ENCODE measurements around the gene OR52E4.

The OR52E4 gene

GRCh38 chr11:5887172-5887571 is 6.7 kb downstream of the OR52E4 start:
- H3K27ac ChIP-seq (ENCODE audit: low read depth, low read length) = no peak overlapping the region
- H3K36me3 ChIP-seq (ENCODE audit: insufficient read depth, low read length) = no peaks in the 10 kb centered on the region
- no peaks in the 10 kb centered on the region for H3K9me3 ChIP-seq (ENCODE audit: insufficient read depth, low read depth, low read length)
- H3K9ac ChIP-seq (ENCODE audit: low read depth, low read length) = no peak overlapping the region
- no peak overlapping the region for H3K4me3 ChIP-seq (ENCODE audit: low read length)
- 93% methylated on average over 2 of the region's 3 CpGs for WGBS
- H3K27me3 ChIP-seq (ENCODE audit: insufficient read depth, low read length) = no peaks in the 10 kb centered on the region
- H3K4me1 ChIP-seq (ENCODE audit: insufficient read depth, low read length) = no peaks in the 10 kb centered on the region

- no peaks in the 10 kb centered on the region for H3K4me1 ChIP-seq (ENCODE audit: insufficient read depth, low read length)
- H3K9ac ChIP-seq (ENCODE audit: low read depth, low read length) = no peak overlapping the region
- H3K4me3 ChIP-seq (ENCODE audit: low read length) = no peak overlapping the region
- no peaks in the 10 kb centered on the region for H3K27me3 ChIP-seq (ENCODE audit: insufficient read depth, low read length)
- H3K9me3 ChIP-seq (ENCODE audit: insufficient read depth, low read depth, low read length) = no peaks in the 10 kb centered on the region
- no peak overlapping the region for H3K27ac ChIP-seq (ENCODE audit: low read depth, low read length)
- H3K36me3 ChIP-seq (ENCODE audit: insufficient read depth, low read length) = no peaks in the 10 kb centered on the region
- 100% methylated on average over 1 of the region's 1 CpG for WGBS
These were observed 7.2 kb downstream of the OR52E4 start for GRCh38 chr11:5887661-5888060.

- Histone ChIP-seq H3K36me3 (ENCODE audit: insufficient read depth, low read length) (no peaks in the 10 kb centered on the region), H3K27ac (ENCODE audit: low read depth, low read length) (no peak overlapping the region)
- 89% methylated on average over 4 of the region's 4 CpGs for WGBS
These were observed 10.9 kb downstream of the OR52E4 start for GRCh38 chr11:5891216-5891800.

GRCh38 chr11:5892908-5893307 is 12.5 kb downstream of the OR52E4 start, which contains the start of gene OR52E5:
Gene OR52E5, plus strand, starts transcription at chr11:5893208. Its CDS starts 7,569 bp downstream, at chr11:5900777.
- Histone ChIP-seq H3K27me3 (ENCODE audit: insufficient read depth, low read length) (no peaks in the 10 kb centered on the region), H3K27ac (ENCODE audit: low read depth, low read length) (no peak within 1 kb of the TSS), H3K4me1 (ENCODE audit: insufficient read depth, low read length) (no peaks in the 10 kb centered on the region), H3K4me3 (ENCODE audit: low read length) (no peak within 1 kb of the TSS), H3K36me3 (ENCODE audit: insufficient read depth, low read length) (no peaks in the 10 kb centered on the region), H3K9me3 (ENCODE audit: insufficient read depth, low read depth, low read length) (no peaks in the 10 kb centered on the region), H3K9ac (ENCODE audit: low read depth, low read length) (no peak within 1 kb of the TSS)
- WGBS = 83% methylated on average over 3 of the region's 3 CpGs

More at GRCh38 chr11:5891216-5891800, 10.9 kb downstream of the OR52E4 start:
- Histone ChIP-seq H3K27me3 (ENCODE audit: insufficient read depth, low read length) (no peaks in the 10 kb centered on the region), H3K9ac (ENCODE audit: low read depth, low read length) (no peak overlapping the region), H3K9me3 (ENCODE audit: insufficient read depth, low read depth, low read length) (no peaks in the 10 kb centered on the region), H3K4me3 (ENCODE audit: low read length) (no peak overlapping the region), H3K4me1 (ENCODE audit: insufficient read depth, low read length) (no peaks in the 10 kb centered on the region)

- no peak overlapping the region for H3K27ac ChIP-seq (ENCODE audit: low read depth, low read length)
- no peak overlapping the region for H3K4me3 ChIP-seq (ENCODE audit: low read length)
- WGBS = 86% methylated on average over 2 of the region's 2 CpGs
- no peaks in the 10 kb centered on the region; the same call in 1 of the 2 replicates for H3K4me1 ChIP-seq (ENCODE audit: insufficient read depth, low read length)
- H3K27me3 ChIP-seq (ENCODE audit: insufficient read depth, low read length) = no peaks in the 10 kb centered on the region
- H3K9me3 ChIP-seq (ENCODE audit: insufficient read depth, low read depth, low read length) = no peaks in the 10 kb centered on the region
- no peaks in the 10 kb centered on the region for H3K36me3 ChIP-seq (ENCODE audit: insufficient read depth, low read length)
- no peak overlapping the region for H3K9ac ChIP-seq (ENCODE audit: low read depth, low read length)
These were observed 19.1 kb downstream of the OR52E4 start for GRCh38 chr11:5899534-5899933.

- H3K27me3 ChIP-seq (ENCODE audit: insufficient read depth, low read length) = no peaks in the 10 kb centered on the region
- WGBS = 74% methylated on average over 2 of the region's 2 CpGs
- no peak overlapping the region for H3K4me3 ChIP-seq (ENCODE audit: low read length)
- no peaks in the 10 kb centered on the region for H3K36me3 ChIP-seq (ENCODE audit: insufficient read depth, low read length)
- no peak overlapping the region for H3K27ac ChIP-seq (ENCODE audit: low read depth, low read length)
- peaks cover 8% of the 10 kb centered on the region; the same call in 1 of the 2 replicates for H3K9me3 ChIP-seq (ENCODE audit: insufficient read depth, low read depth, low read length)
- no peaks in the 10 kb centered on the region for H3K4me1 ChIP-seq (ENCODE audit: insufficient read depth, low read length)
- no peak overlapping the region for H3K9ac ChIP-seq (ENCODE audit: low read depth, low read length)
These were observed 30.1 kb downstream of the OR52E4 start for GRCh38 chr11:5910540-5910939.

GRCh38 chr11:5922749-5923426 is 42.5 kb downstream of the OR52E4 start:
- 90% methylated on average over 2 of the region's 2 CpGs for WGBS

GRCh38 chr11:5923427-5923776 is 43.0 kb downstream of the OR52E4 start:
- Histone ChIP-seq H3K36me3 (ENCODE audit: insufficient read depth, low read length) (no peaks in the 10 kb centered on the region), H3K9ac (ENCODE audit: low read depth, low read length) (no peak overlapping the region), H3K4me1 (ENCODE audit: insufficient read depth, low read length) (no peaks in the 10 kb centered on the region), H3K27me3 (ENCODE audit: insufficient read depth, low read length) (no peaks in the 10 kb centered on the region), H3K4me3 (ENCODE audit: low read length) (no peak overlapping the region), H3K27ac (ENCODE audit: low read depth, low read length) (no peak overlapping the region), H3K9me3 (ENCODE audit: insufficient read depth, low read depth, low read length) (0 out of 2 replicates have a peak, but pooled peaks cover 4% of the 10 kb centered on the region)

More at GRCh38 chr11:5922749-5923426, 42.5 kb downstream of the OR52E4 start:
- Histone ChIP-seq H3K9ac (ENCODE audit: low read depth, low read length) (no peak overlapping the region), H3K36me3 (ENCODE audit: insufficient read depth, low read length) (no peaks in the 10 kb centered on the region), H3K9me3 (ENCODE audit: insufficient read depth, low read depth, low read length) (0 out of 2 replicates have a peak, but pooled peaks cover 4% of the 10 kb centered on the region), H3K27ac (ENCODE audit: low read depth, low read length) (no peak overlapping the region), H3K4me3 (ENCODE audit: low read length) (no peak overlapping the region), H3K4me1 (ENCODE audit: insufficient read depth, low read length) (no peaks in the 10 kb centered on the region), H3K27me3 (ENCODE audit: insufficient read depth, low read length) (no peaks in the 10 kb centered on the region)

- H3K27me3 ChIP-seq (ENCODE audit: insufficient read depth, low read length) = no peaks in the 10 kb centered on the region
- H3K9ac ChIP-seq (ENCODE audit: low read depth, low read length) = no peak overlapping the region
- 0 out of 2 replicates have a peak, but pooled peaks cover 4% of the 10 kb centered on the region for H3K9me3 ChIP-seq (ENCODE audit: insufficient read depth, low read depth, low read length)
- H3K36me3 ChIP-seq (ENCODE audit: insufficient read depth, low read length) = no peaks in the 10 kb centered on the region
- H3K4me3 ChIP-seq (ENCODE audit: low read length) = no peak overlapping the region
- H3K4me1 ChIP-seq (ENCODE audit: insufficient read depth, low read length) = no peaks in the 10 kb centered on the region
- no peak overlapping the region for H3K27ac ChIP-seq (ENCODE audit: low read depth, low read length)
These were observed 43.4 kb downstream of the OR52E4 start for GRCh38 chr11:5923794-5924193.

GRCh38 chr11:5928271-5928670 is 47.8 kb downstream of the OR52E4 start:
- no peaks in the 10 kb centered on the region for H3K36me3 ChIP-seq (ENCODE audit: insufficient read depth, low read length)
- no peak overlapping the region for H3K4me3 ChIP-seq (ENCODE audit: low read length)
- WGBS = 96% methylated on average over 17 of the region's 17 CpGs
- no peak overlapping the region for H3K9ac ChIP-seq (ENCODE audit: low read depth, low read length)
- H3K4me1 ChIP-seq (ENCODE audit: insufficient read depth, low read length) = no peaks in the 10 kb centered on the region
- H3K9me3 ChIP-seq (ENCODE audit: insufficient read depth, low read depth, low read length) = peaks cover 4% of the 10 kb centered on the region; the same call in 1 of the 2 replicates
- no peaks in the 10 kb centered on the region for H3K27me3 ChIP-seq (ENCODE audit: insufficient read depth, low read length)
- H3K27ac ChIP-seq (ENCODE audit: low read depth, low read length) = no peak overlapping the region

GRCh38 chr11:5928811-5929210 is 48.4 kb downstream of the OR52E4 start:
- H3K27me3 ChIP-seq (ENCODE audit: insufficient read depth, low read length) = no peaks in the 10 kb centered on the region
- H3K9me3 ChIP-seq (ENCODE audit: insufficient read depth, low read depth, low read length) = peaks cover 4% of the 10 kb centered on the region; the same call in 1 of the 2 replicates
- 91% methylated on average over 15 of the region's 15 CpGs for WGBS
- H3K36me3 ChIP-seq (ENCODE audit: insufficient read depth, low read length) = no peaks in the 10 kb centered on the region
- H3K27ac ChIP-seq (ENCODE audit: low read depth, low read length) = no peak overlapping the region
- no peaks in the 10 kb centered on the region for H3K4me1 ChIP-seq (ENCODE audit: insufficient read depth, low read length)
- no peak overlapping the region for H3K4me3 ChIP-seq (ENCODE audit: low read length)
- no peak overlapping the region for H3K9ac ChIP-seq (ENCODE audit: low read depth, low read length)

All from HUES64 (cell line).